GM21737 (cell line): ENCODE data around the gene RTL9.
"Not testable (repeated sequence)": the region's sequence is repeated elsewhere in the genome, so short reads cannot be mapped to it uniquely, and the experiment has no call there.

ENCODE experiments used
- ATAC-seq: cut with Tn5 transposase; IDR thresholded peaks from one replicate; pipeline ENCODE4 v1.9.1; 2021; ENCODE audit warnings: mild to moderate bottlenecking, moderate library complexity; ENCODE audit not compliant: unreplicated experiment

The RTL9 gene

GRCh38 chrX:110358548-110358947 lies at the start of gene RTL9:
Gene RTL9, plus strand, starts transcription at chrX:110358848. Its CDS starts 91,770 bp downstream, at chrX:110450618.
- ATAC-seq: no peak

GRCh38 chrX:110310000-110310790 lies 48.5 kb upstream of the RTL9 start:
- ATAC-seq: no peak

GRCh38 chrX:110310896-110311295 lies 47.8 kb upstream of the RTL9 start:
- ATAC-seq: peak; percentile 69

- no peak for ATAC-seq
Measured at GRCh38 chrX:110311437-110312230, 47.0 kb upstream of the RTL9 start.

- no peak for ATAC-seq
Measured at GRCh38 chrX:110315551-110315950, 43.1 kb upstream of the RTL9 start.

GRCh38 chrX:110316351-110317060 lies 42.1 kb upstream of the RTL9 start:
- no peak for ATAC-seq

GRCh38 chrX:110317061-110317819 lies 41.4 kb upstream of the RTL9 start:
- peak; percentile 29 for ATAC-seq

- peak; percentile 73 for ATAC-seq
Measured at GRCh38 chrX:110317820-110318663, 40.6 kb upstream of the RTL9 start, which contains the start of gene AMMECR1. Gene AMMECR1, minus strand, starts transcription at chrX:110318085. Its CDS starts 14 bp downstream, at chrX:110318071.

- no peak for ATAC-seq
Measured at GRCh38 chrX:110318664-110318968, 40.0 kb upstream of the RTL9 start.

- no peak for ATAC-seq
Measured at GRCh38 chrX:110320381-110320987, 38.2 kb upstream of the RTL9 start.

- no peak for ATAC-seq
Measured at GRCh38 chrX:110321081-110321480, 37.6 kb upstream of the RTL9 start.

GRCh38 chrX:110321670-110322069 lies 37.0 kb upstream of the RTL9 start:
- ATAC-seq: no peak

GRCh38 chrX:110322603-110323002 lies 36.0 kb upstream of the RTL9 start:
- ATAC-seq: no peak

- no peak for ATAC-seq
Measured at GRCh38 chrX:110326712-110327111, 31.9 kb upstream of the RTL9 start.

GRCh38 chrX:110327336-110327735 lies 31.3 kb upstream of the RTL9 start:
- ATAC-seq: no peak

- not testable (repeated sequence) for ATAC-seq
Measured at GRCh38 chrX:110328613-110329012, 30.0 kb upstream of the RTL9 start.

GRCh38 chrX:110331444-110332030 lies 27.1 kb upstream of the RTL9 start:
- ATAC-seq: no peak

GRCh38 chrX:110333458-110333857 lies 25.2 kb upstream of the RTL9 start:
- ATAC-seq: not testable (repeated sequence)

- ATAC-seq: no peak
Measured at GRCh38 chrX:110338935-110339334, 19.7 kb upstream of the RTL9 start.
